Ureter (tissue), 1 donor: ENCODE data around the gene CD180. TPM values are rescaled to one million over a fixed set of nuclear protein-coding genes. Genes with fewer than 3 reads are reported as not detected.

Source experiments
- DNase-seq: peaks from one replicate; pipeline ENCODE4 v3.0.0-alpha.2; 2020; ENCODE audit warnings: low spot score
- total RNA-seq: library from RNA; stranded (reverse); gene quantifications from one replicate; pipeline ENCODE4 v1.2.4, GENCODE V29; 2023
- donor health status: DM: yes; HTN: yes; CAD: no.

CD180 gene
- total RNA-seq, 1 donor from 2014 or later: 2.1 TPM

DNA sequence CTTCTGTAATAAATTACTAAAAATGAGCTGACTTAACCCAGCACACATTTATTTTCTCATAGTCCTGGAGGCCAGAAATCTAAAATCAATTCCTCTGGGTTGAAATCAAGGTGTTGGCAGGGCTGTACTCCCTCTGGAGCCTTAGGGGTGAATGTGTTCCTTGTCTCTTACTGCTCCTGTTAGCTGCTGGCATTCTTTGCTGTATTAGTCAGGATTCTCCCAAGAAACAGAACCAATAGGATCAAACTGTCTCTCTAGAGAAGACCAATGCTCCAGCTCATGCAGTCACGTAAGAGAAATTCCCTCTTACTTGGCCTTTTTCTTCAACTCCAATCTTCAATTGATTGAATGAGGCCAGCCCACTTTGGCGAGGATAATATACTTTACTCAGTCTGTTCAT, 15.3 kb upstream of the CD180 start:
- no peak for DNase-seq

GRCh38 chr5:67209141-67209771, 12.7 kb upstream of the CD180 start:
- peak; percentile 79 for DNase-seq

DNA sequence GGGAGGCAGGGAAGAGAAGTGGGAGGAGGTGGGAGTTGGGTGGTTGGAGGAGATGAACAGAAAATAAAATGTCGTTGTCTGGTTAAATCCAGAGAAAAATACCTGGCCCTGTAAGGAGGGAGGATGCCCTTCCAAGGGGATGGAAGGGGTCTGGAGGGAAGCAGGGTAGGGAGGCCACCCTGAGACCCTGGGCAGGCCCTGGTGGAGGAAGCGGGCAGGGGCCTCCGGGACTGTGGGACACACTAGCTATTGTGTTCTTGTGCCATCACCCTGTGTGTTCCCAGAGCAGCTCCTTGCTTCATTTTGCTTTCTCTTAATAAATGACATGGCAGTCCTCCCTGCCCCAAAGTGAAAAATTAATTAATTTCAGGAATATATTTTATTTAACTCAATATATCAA, 11.8 kb upstream of the CD180 start:
- DNase-seq: no peak

DNA sequence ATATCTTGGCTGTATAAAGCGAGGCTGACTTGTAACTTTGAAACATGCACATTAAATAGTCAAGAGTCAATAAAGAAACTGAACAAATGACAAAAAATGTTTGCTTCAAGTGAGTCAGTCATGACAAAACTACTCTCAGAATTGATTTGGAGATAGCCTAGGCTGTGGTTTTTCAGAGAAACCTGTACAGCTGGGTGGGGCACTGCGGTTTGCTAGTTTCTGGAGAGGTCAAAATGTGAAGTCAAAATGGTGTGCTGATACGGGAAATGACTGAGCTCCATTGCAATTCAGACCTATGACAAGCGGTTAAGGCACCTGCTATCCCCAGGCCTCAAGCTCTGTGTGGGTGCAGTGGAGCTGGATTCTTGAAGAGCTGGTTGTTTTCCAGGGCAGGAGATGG, 10.3 kb upstream of the CD180 start:
- peak; percentile 85 for DNase-seq

DNA sequence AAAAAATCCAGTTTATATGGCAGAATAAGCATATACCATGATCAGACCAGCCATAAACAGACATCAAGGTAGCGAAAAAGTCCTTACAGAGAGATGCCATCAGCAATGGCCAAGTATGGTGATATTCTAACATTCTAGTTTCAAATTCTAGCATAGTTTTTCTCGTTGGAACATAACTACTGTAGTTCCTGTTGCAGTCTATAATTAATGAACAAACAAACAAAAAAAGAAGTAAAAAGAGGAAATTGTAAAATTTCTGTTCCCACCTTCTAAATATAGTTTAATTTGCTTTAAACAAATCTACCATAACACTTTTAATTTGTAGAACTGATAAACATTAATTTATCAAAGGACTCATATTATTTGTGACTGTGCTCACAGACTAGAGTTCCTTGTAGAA, 9.9 kb upstream of the CD180 start:
- no peak for DNase-seq

GRCh38 chr5:67205981-67206380, 9.4 kb upstream of the CD180 start:
- no peak for DNase-seq

DNA sequence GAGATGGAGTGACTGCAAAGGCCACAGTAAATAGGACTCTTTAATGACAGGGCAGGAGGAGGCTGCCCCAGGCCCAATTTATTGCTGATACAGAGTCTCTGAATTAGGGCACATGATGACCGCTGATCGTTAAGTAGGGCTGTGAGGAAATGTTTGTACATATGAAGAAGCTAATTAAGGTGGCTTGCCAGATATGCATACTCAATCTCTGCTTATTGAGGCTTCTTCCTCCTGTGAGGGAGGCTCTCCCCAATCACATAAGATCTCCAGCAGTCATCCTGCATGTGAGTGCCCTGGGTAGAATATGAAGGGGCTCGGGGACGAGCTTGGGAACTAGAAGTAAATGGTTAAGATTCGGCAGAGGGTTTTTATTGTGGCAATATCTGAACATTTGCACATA, 8.2 kb upstream of the CD180 start:
- no peak for DNase-seq

GRCh38 chr5:67203701-67204074, 7.1 kb upstream of the CD180 start:
- DNase-seq: no peak

DNA sequence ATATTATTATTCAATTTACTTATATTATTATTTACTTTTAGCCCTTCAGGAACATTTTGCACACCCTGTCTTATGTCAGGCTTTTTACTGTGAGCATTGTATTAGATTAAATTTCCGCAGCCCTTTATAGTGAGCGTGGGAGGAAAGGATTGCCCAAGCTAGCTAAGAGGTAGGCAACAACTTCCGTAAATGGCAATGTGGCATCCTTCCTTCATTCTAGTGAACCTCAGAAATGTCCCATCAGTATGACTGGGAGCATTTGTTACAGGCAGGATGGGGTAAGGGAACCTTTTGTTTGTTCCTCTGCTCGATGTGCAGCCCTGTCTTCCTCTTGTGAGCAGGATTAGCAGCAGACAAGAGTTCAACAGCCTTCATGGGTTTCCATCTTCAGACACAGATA, 6.2 kb upstream of the CD180 start:
- DNase-seq: no peak

DNA sequence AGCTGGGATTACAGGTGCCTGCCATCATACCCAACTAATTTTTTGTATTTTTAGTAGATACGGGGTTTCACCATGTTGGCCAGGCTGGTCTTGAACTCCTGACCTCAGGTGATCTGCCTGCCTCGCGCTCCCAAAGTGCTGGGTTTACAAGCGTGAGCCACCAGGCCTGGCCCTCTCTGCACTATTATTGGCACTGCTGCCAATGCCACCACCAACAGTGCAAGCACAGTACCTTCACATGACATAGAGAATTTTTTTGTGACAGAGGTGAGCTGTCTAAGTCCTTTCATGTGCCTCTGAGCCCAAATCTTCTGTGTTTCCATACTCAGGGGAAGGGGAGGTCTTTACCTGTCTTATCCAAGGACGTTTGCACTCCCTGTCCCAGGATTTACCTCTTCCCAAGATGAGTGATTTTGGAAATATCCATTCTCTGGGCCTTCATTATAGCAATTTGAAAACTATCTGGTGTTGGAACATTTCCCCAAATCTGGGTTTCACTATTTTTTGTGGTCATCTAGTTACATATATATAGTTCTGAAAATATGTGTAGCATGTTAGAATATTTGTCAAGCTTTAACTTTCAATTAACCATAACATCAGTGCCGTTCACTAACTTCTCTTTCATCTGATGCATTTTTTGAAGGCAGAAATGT, 5.4 kb upstream of the CD180 start:
- no peak for DNase-seq

- no peak for DNase-seq
These were observed 4.4 kb upstream of the CD180 start for GRCh38 chr5:67200809-67201562.

DNA sequence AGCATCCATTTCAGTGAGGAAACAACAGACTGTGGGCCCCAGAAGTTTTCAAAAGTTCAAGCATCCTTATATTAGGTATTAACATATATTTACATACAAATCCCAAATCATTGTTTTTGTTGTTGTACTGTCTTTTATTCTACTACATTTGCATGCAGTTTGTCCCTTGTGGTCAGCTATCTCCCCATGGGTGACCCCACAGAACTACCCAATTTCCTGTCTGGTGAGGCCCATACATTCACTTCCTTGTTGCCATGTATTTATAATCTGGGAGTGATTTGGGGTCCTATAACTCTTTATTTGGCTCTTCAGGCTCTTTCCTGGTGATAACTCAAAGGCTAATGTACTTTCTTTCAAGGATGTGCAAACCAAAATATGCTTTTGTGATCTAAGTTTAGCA, 3.3 kb upstream of the CD180 start:
- no peak for DNase-seq

GRCh38 chr5:67198917-67199316, 2.3 kb upstream of the CD180 start:
- DNase-seq: no peak

GRCh38 chr5:67197536-67197935, 937 bp upstream of the CD180 start:
- DNase-seq: no peak

GRCh38 chr5:67195406-67196275, 958 bp downstream of the CD180 start:
- DNase-seq: no peak

DNA sequence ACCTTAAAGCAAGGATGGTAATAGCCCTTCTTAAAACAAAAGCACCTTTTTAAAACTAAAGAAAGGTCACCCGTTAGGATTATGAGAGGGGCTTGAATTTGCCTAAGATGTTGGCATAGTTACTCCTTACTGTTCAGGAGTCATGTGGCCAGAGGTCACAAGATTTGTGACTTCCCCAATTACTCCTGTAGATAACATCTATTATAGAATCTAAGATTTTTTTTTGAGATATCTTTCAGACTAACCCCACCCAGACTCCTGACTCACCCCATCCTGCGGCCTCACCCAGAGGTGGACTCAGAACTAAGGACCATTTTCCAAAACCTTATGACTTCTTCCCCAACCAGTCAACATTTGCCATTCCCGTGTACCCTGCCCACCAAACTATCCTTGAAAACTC, 2.4 kb downstream of the CD180 start:
- DNase-seq: no peak

DNA sequence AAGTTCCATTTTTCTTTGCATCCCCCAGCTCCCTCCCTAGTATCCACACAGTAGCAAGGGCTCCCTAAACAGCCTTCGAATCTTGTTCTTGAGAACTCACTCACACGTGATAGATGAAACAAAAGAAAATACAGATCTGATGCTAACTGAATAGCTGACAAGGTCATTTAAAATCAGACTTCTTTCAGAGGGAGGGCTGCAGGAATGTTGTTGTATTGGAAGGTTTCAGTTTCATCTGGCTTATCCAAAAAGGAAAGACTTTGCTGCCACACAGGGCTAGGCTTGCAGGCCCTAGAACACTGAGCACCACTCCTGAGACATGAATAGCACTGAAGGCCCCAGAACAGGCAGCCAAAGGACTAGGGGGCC, 3.2 kb downstream of the CD180 start:
- no peak for DNase-seq

DNA sequence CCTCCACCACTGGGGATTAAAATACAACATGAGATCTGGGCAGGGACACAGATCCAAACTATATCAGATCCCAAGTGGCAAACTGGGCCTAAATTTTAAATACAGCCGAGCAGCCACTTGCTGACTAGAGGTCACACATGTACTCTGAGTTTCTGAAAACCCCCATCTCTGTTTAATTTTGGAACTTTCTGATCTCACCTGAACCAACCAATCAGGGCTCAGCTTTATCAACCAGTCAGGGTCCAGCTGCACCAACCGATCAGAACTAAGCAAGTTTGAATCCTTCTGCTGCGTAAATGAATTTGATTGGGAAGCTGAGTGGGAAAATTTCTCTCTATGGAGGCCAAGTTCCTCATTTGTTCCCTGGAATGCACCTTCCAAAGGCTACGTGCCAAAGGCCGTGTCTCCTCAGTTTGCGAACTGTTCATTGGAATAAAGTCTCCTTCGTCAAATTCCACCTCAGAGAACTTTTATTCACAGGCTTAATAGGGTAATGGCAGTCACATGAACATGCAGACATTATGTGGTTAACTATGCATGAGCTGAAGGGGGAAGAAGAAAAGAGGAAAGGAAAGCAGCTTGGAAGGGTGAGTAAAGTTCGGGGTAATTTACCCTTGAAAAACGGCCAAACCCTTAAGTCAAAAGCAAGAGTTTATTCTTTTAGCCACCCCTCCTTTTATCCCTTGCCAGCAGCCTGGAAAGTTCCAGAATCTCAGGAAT, 3.7 kb downstream of the CD180 start:
- DNase-seq: no peak

GRCh38 chr5:67190861-67191260, 5.7 kb downstream of the CD180 start:
- DNase-seq: no peak

DNA sequence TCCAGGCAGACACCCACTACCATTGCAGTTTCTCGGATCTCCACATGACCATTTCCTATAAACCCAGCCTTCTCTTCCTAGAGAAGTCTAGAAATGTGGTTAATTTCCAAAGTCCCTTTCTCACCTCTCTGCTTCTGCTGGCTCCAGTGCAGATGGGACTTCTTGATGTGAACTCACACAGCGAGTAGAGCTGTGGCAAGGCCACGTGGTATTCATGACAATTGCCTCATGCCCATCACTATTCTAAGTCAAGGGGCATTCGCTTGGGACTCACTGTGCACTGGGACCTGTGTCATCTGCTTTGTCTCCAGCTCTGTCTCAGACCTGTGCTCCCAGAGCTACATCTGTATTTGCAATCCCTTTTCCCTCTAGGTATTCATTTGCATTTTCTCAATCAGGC, 6.2 kb downstream of the CD180 start:
- no peak for DNase-seq

- DNase-seq: no peak
These were observed 6.7 kb downstream of the CD180 start for GRCh38 chr5:67189931-67190330.

GRCh38 chr5:67189079-67189354, 7.6 kb downstream of the CD180 start:
- DNase-seq: no peak
